NCI-H460 (cell line): ENCODE results near the gene CCSER2. TPM values are rescaled to one million over a fixed set of nuclear protein-coding genes. Genes with fewer than 3 reads are reported as not detected.
"Not testable (repeated sequence)": the region's sequence is repeated elsewhere in the genome, so short reads cannot be mapped to it uniquely, and the experiment has no call there.

Experiments
- DNase-seq: peaks from one replicate; pipeline ENCODE4 v3.0.0-alpha.2; 2016; ENCODE audit warnings: low read depth; ENCODE audit errors: extremely low read depth
- total RNA-seq: library from RNA; depleted of rRNA; stranded (reverse); fragments of >200 nt; shearing (Covaris generic); gene quantifications from 2 replicates; pipeline ENCODE4 v1.2.3, GENCODE V29; 2014

CCSER2 gene
- total RNA-seq, 1 experiment from 2014 or later, result 25.0 TPM

DNA sequence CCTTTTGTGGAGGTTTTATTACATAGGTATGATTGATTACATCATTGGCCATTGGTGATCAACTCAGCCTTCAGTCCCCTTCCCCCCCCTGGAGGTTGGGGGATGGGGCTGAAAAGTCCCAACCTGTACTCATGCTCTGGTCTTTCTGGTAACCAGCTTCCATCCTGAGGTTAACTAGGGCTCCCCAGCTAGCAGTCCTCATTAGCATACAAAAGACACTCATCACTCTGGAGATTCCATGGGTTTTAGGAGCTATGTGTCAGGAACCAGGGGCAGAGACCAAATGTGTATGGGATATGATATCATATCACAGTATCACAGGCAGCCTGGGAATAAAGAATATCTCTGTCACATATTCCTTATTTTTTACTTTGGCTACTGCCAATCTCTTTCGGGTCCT, 13.6 kb downstream of the CCSER2 start:
- DNase-seq, result no peak

DNA sequence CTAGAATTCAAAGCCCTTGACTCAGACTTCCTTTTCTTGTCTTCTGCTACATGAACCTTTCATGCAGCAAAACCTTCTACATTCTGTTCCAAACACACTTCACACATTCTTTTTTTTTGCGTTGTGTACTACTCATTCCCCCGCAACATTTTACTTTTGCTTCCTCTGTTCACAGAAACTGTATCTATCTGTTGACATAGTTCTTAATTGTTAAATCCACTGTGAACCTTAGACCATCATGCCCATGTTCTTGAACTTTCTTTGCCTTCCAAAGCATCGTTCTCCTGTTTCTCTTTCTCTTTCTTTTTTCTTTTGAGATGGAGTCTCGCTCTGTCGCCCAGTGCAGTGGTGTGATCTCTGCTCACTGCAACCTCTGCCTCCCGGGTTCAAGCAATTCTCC, 14.2 kb downstream of the CCSER2 start:
- no peak for DNase-seq

DNA sequence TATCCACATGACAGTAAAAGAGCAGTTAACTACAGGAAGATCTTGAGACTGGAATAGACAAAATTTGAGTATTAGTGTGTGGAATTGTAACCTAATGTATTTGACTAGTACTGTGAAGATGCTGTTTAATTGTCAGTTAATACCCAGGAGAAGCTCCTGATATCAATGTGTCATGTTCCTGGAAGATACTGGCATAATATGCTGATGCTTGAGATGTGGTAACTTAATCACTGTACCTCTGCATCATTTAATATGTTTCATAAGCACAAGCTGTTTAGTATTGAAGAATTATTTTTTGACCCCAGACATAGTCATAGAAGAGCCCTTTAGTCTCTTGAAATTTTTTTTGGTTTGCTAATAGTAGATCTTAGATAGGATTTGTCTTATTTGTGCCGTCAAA, 15.4 kb downstream of the CCSER2 start:
- no peak for DNase-seq

DNA sequence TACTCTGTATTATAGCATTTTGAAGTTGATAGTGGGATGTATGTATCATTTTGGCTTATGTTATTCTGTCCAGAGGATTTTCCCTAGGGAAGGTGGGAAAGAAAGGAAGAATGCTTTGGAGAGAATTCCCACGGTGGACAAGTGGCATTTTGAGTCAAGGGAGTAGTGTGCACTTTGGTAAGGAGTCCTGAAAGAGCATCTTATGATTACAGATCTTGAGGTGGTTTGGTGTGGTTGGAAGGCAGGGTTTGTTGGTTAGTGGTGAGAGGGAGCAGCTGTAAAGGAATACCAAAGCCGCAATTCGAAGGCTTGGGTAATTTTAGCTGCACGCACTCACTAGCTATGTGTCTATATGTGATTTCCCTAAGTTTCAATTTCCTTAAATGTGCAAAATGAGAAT, 16.1 kb downstream of the CCSER2 start:
- DNase-seq, result no peak

DNA sequence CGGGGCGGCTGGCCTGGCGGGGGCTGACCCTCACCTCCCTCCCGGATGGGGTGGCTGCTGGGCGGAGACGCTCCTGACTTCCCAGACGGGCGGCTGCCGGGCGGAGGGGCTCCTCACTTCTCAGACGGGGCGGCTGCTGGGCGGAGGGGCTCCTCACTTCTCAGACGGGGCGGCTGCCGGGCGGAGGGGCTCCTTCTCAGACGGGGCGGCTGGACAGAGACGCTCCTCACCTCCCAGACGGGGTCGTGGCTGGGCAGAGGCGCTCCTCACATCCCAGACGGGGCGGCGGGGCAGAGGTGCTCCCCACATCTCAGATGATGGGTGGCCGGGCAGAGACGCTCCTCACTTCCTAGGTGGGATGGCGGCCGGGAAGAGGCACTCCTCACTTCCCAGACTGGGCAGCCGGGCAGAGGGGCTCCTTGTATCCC, 19.2 kb downstream of the CCSER2 start:
- DNase-seq, result not testable (repeated sequence)

DNA sequence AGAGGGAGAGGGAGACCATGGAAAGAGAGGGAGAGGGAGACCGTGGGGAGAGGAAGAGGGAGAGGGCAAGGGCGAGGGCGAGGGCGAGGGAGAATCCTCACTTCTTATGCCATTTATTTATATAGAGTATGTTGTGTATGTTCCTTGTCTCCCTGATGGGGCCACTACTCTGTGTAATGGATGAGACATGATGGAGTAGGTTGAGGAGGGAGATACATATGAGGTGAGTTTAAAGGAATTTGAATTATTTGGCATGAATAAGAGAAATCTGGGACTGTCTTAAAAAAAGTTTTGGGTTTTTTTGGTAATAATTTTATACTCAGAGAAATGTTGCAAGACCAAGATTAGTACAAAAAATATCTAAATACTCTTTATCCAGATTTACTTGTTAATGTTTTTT, 20.1 kb downstream of the CCSER2 start:
- DNase-seq, result no peak

DNA sequence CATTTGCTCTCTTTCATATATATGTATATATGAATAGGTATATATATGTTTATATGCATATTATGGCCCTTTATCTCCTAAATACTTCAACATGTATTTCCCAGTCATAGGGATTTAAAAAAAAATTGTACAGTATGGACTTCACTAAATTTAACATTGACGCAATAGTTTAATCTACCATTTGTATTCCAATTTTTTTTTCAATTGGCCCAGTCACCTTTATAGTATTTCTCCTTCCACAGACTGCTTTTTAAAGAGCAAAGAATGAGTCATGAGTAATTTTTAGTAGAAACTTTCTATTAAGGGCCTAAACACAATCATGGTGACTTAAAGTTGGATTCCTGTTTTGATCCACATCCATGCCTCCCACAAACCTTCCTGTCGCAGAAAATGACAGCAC, 20.5 kb downstream of the CCSER2 start:
- no peak for DNase-seq

DNA sequence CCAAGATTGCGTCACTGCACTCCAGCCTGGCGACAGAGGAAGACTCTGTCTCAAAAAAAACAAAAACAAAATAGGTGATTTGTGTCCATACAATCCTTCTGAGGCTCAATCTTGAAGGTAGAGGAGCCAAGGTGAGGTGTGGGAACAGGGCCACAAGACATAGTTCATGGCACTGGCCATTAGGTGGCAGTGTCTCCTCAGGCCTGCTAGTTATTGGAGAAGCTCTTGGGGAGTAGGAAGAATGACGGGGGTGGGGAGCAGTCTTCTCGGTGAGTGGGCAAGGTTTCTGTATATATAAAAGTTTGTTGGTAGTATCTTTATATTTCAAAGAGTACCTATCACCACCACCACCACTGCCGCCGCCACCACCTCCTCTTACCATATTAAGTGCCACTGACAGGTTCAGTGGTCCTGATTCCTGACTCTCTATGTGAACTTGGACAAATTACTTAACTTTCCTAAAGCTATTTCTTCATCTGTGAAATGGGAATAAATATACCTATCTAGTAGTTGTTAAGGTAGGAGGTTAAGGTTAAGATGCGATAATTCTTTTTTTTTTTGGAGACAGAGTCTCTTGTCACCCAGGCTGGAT, 24.0 kb downstream of the CCSER2 start:
- peak; percentile 54 for DNase-seq

DNA sequence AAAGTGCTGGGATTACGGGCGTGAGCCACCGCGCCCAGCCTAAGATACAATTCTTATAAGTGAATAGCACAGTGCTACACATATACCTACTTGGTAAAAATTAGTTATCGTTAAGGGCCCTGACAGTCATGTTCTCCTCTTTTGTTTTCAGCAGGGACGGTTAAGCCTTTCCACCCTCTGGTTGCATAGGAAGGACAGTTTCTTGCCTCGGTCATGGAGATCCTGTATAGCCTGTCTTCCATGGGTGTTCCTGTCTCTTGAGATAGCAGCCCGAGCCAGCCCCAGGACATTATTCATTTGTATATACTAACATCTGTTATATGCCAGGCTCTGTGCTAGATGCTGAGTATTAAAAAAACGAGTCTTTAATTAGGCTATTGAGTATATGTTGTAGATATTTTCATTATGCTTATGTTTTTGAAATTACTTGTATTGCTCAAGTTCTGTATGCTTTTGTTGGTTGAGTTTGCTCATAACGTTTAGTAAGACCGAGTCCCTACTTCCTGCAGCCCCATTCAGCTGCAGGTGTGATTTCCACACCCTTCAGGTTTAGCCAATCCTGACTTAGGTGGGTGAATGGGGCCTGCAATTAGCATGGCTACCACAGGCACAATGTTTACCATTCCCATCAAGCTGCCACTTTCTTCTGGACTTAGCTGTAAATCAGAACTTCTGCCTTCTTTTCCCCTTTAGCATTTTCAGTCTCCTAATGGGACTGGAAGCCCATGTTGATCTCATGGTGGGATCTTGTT, 24.8 kb downstream of the CCSER2 start:
- DNase-seq, result no peak

DNA sequence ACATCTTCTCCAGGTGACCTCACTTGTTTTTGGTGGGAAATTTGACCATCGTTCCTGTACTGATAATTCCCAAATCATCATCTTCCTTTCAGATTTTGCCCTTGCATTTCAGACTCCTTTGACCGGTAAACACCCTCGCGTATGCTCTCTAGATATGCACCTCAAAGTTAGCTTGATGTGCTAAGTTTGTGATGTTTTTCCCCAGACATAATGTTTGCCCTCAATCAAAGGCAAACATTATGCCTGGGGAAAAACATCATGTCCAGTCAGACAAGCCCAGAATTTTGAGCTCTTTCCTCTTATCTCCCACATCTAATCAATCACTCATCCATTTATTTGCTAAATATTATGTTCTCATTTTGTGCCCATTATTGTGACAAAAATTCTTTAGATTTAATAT, 26.2 kb downstream of the CCSER2 start:
- no peak for DNase-seq

DNA sequence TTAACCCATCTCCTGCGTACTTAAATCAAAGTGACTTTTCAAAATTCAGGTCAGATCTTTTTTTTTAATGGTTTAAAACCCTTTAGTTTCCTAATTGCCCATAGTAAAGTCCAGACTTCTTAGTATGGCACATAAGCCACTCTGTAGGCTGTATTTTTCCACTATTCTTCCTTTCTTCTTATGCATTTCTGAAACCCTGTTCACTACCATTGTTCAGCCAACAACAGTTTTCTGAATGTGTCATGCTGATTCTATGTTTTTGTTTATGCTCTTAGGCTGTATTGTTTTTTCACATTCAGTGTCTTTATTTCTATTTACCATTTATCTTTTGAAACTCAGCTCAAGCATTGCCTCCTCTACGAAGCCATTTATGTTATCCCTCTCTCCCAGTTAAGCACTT, 26.7 kb downstream of the CCSER2 start:
- DNase-seq, result no peak

DNA sequence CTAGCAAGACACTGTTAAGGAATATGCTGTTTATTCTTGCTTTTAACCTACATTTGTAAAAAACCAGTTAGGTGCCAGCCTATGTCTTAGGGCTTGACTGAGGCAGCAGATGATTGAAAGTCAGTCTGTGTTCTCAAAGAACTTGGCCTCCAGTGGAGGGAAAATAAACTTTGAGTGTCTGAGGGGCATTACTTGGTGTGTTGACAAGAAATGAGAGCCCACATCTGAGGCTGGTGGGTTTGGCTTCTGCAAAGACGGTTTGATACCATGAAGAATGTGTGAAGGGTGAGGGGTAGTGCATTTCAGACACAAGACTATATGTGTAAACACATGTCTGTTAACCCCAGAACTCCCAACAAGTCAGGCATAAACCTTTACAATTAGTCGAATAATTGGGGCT, 28.5 kb downstream of the CCSER2 start:
- DNase-seq, result no peak

DNA sequence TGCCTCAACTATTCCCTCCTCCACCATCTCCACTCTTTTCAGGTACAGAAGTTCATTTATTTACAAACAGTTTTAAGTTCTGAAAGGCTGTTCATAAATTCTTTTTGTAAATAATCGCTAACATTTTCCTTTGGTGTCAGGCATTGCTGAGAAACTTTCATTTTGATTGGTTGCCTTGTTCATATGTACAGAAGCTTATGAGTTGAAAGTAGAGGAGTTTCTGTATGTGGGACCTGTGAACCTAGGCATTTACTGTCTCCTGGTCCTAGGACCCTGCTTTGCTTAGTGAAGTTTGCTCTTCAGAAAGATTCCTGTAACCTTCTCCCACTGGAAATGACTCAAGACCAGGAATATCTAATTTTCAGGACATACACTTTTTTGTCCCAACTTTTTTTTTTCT, 30.4 kb downstream of the CCSER2 start:
- DNase-seq, result no peak

DNA sequence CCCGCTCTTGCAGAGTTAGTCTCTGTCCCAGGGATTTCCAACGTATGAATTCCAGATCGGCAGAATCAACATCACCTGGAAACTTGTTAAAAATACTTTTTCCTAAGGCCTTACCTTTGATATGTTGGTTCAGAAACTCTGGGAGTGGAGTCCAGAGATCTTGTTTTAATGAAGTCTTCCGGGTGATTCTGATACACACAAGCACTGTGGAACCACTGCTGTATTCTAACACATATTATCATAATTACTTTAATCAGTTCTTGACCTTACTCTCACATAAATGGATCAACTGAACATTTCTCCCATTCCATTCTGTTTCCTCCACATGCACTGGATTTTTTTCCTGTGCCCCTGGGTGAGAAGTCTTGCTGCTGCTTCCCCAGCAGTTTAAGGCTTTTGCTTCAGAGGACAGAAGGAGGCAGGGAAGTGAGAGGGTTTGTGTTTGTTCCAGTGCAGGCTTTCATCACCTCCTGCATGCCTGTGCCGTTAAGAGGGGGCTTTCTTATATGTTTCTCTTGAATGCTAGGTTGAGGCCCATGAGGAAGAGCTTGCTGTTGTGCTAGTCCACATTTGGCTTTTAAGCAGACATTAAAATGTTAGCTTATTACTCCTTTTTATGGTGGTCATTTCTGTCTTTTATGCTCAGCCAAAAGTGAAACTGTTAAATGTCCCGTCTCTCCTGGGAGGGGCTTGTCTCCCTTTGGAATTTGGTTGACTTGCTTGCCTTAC, 32.4 kb downstream of the CCSER2 start:
- DNase-seq, result no peak

DNA sequence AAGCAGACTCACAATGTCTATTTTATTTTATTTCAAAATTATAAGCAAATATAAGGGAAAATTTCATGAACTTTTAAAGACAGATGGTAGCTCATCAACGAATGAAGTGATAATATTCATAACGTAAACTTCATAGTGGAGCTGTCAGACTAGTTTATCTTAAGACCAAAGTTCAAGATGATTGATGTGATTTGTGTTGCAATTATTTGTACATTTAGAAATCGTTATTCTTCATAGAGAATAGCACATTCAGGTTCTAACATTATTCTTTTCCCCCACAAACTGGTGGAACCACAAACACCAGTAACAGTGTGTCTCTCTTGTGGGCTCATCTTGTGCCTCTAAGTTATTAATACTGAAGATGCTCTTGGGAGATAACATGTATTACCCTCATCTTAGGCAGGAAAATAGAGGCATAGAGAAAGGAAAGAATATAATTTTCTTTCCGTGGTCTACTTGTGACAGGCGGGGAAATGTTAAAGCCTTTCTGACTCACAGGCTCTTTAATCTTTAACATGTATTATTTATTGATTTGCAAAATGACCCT, 37.0 kb downstream of the CCSER2 start:
- DNase-seq, result no peak

DNA sequence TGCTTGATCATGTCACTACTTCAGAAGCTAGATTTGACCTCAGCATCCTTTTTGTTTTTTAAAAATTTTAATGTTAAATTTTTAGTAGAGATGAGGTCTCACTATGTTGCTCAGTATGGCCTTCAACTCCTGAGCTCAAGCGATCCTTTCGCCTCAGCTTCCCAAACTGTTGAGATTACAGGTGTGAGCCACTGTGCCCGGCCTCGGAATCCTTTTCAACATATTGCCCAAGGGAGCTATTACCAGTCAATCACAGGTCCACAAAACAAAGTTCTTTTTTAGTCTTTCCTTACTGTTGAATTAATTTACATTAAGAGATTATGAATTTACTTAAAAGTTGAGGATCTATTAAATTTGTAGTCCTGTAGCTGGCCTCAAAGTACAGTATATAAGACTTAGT, 37.7 kb downstream of the CCSER2 start:
- no peak for DNase-seq

DNA sequence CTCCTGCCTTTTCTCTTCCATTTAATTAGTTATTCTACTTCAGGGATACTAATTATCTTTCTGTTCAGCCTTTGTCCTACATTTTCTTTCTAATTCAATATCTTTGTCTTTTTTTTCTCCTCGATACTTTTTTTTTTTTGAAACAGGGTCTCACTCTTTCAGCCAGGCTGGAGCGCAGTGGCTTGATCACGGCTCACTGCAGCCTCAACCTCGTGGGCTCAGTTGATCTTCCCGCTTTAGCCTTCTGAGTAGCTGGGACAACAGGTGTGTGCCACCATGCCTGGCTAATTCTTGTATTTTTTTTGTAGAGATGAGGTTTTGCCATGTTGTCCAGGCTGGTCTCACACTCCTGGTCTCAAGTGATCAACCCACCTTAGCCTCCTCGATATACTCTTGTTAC, 38.9 kb downstream of the CCSER2 start:
- DNase-seq, result no peak

DNA sequence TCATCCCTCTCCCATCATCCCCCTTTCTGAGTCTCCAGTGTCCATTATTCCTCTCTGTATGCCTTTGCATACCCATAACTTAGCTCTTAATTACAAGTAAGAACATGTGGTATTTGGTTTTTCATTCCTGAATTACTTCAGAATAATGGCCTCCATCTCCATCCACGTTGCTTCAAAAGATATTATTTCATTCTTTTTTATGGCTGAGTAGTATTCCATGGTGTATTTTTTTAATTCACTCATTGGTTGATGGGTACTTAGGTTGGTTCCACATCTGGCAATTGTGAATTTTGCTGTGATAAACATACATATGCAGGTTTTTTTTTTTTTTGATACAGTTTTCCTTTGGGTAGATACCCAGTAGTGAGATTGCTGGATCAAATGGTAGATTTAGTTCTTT, 40.4 kb downstream of the CCSER2 start:
- DNase-seq, result no peak

DNA sequence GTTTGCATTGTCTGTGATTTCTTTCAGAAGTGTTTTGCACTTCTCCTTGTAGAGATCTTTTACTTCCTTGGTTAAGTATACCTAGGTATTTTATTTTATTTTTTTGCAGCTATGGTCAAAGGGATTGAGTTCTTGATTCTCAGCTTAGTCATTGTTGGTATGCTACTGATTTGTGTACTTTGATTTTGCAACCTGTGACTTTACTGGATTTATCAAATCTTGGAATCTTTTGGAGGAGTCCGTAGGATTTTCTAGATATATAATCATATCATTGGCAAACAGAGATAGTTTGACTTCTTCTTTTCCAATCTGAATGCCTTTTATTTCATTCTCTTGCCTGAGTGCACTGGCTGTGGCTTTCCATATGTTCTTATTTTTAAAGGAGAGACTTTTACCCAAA, 41.9 kb downstream of the CCSER2 start:
- no peak for DNase-seq

DNA sequence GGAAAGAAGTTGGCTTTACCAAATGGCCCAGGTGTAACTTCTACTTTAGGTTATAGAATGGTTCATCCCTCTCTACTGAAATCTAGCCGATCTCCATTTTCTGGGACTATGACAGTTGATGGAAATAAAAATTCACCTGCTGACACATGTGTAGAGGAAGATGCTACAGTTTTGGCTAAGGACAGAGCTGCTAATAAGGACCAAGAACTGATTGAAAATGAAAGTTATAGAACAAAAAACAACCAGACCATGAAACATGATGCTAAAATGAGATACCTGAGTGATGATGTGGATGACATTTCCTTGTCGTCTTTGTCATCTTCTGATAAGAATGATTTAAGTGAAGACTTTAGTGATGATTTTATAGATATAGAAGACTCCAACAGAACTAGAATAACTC, 43.6 kb downstream of the CCSER2 start:
- no peak for DNase-seq

DNA sequence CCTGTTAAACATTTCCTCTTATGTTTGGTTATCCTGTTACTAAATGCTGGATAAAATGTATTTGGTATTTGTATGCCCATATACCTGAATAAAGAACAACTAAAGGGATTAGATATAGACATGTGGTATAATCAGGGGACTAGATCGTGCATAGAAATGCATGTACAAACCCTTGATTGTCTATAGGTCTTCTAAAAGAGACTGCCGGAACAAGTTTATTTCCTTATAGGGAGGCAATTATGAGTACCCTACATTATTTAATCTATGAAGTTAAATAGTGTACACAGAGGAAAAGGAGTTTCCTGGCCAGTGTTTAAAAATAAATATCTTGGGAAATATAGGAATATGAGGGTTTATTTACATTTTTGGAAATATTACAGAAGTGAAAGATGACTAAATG, 44.6 kb downstream of the CCSER2 start:
- DNase-seq, result no peak

DNA sequence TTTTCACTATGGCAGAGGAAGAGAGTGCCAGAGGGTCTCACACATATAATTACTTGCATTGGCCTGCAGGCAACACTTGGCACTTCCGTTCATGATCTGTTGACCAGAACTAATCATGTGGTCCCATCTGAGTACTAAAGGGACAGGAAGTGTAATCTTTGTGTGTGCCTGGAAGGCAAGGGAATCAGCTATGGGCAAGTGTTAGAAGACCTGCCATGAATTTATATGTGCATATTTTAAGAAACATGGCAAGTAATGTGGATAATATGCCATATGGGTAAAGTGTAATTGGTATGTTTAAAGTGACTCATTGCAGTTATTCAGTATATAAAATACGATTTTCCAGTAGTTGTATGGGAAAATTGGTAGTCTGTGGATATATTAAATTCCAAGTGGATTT, 46.1 kb downstream of the CCSER2 start:
- no peak for DNase-seq
